Heart left ventricle (tissue), 16 donors: ENCODE measurements around the gene ULK4. TPM values are rescaled to one million over a fixed set of nuclear protein-coding genes. Genes with fewer than 3 reads are reported as not detected.

Source experiments
- ATAC-seq, 4 donors: fragments of 200-7000 bp; cut with Tn5 transposase; one replicate each; pipeline ENCODE4 v1.9.1; 2020 to 2022; ENCODE audit warnings: moderate library complexity in 4 of 4, mild to moderate bottlenecking in 3 of 4, moderate number of reproducible peaks in 1 of 4
- DNase-seq, 5 donors: peaks; one replicate each; pipeline ENCODE4 v3.0.0-alpha.2; 2020
- H3K27ac ChIP-seq, 12 donors: fragments of 200-600 bp; sonication (generic) in 4 of 12; one replicate each; pipeline versions ENCODE4 v1.5.0 to v1.8.0; 2016 to 2022; ENCODE audit warnings: mild to moderate bottlenecking in 2 of 12
- H3K27me3 ChIP-seq, 9 donors: fragments of 200-600 bp; sonication (generic) in 2 of 9; one replicate each; pipeline versions ENCODE4 v1.5.1 to v1.8.0; 2016 to 2022; ENCODE audit warnings: mild to moderate bottlenecking in 3 of 9
- H3K36me3 ChIP-seq, 9 donors: fragments of 200-600 bp; sonication (generic) in 2 of 9; one replicate each; pipeline versions ENCODE4 v1.5.0 to v1.8.0; 2018 to 2022; ENCODE audit warnings: mild to moderate bottlenecking in 2 of 9
- H3K4me1 ChIP-seq, 12 donors: fragments of 200-600 bp; sonication (generic) in 4 of 12; one replicate each; pipeline versions ENCODE4 v1.5.0 to v1.8.0; 2016 to 2022; ENCODE audit warnings: mild to moderate bottlenecking in 3 of 12
- H3K4me3 ChIP-seq, 12 donors: fragments of 200-600 bp; sonication (generic) in 4 of 12; one replicate each; pipeline versions ENCODE4 v1.5.0 to v1.8.0; 2017 to 2022; ENCODE audit warnings: mild to moderate bottlenecking in 9 of 12, moderate library complexity in 4 of 12
- H3K9me3 ChIP-seq, 12 donors: fragments of 200-600 bp; sonication (generic) in 4 of 12; one replicate each; pipeline versions ENCODE4 v1.5.0 to v1.8.0; 2016 to 2022; ENCODE audit warnings: mild to moderate bottlenecking in 1 of 12
- POLR2A ChIP-seq, 2 donors: fragments of 450-650 bp; IDR thresholded peaks; one replicate each; pipeline ENCODE4 v1.6.1; 2017; ENCODE audit warnings: antibody characterized with exemption in 2 of 2, mild to moderate bottlenecking in 2 of 2, moderate library complexity in 2 of 2
- WGBS, 4 donors: extraction: QIAGEN DNeasy Blood & Tissue Kit in 2 of 4; methylation state at CpG; one replicate each; pipeline versions ENCODE4 v1.1.5 to v1.1.7; 2013 to 2018; 5-methylcytosine and 5-hydroxymethylcytosine counted together
- intact Hi-C, 10 donors: fragments of 100-400 bp; cut with DNase I; formaldehyde crosslinking; loops; one replicate each; pipeline versions ENCODE4 v1.11.1 to v1.14.2; 2022
- polyA plus RNA-seq, 2 donors: library from polyadenylated mRNA; stranded (reverse); fragments of 200-250 nt; gene quantifications; one replicate each; pipeline ENCODE4 v1.2.3, GENCODE V29; 2013
- total RNA-seq, 9 donors: library from RNA; depleted of rRNA in 2 of 9; stranded (reverse); fragments of >200 nt in 2 of 9; fragmentation: NEBNext Ultra II Directional in 3 of 9; extraction: Animal tissue kit (Norgen Biotek cat#: 25700) in 3 of 9; gene quantifications; one replicate each; pipeline versions ENCODE4 v1.1.0 to v1.2.4, GENCODE V29; 2016 to 2023
- TF ChIP-seq, protein P1 (sequence below), 12 donors: fragments of 200-600 bp; sonication (generic) in 4 of 12; IDR thresholded peaks; one replicate each; pipeline versions ENCODE4 v1.5.0 to v1.8.0; 2018 to 2022; ENCODE audit warnings: antibody characterized with exemption in 12 of 12, mild to moderate bottlenecking in 5 of 12
- donor health status: ischemic (EF 13 %, LVEDD 7.1; RV severe dilation, severe dysfunction).
- donor health status: healthy with polysubstance abuse.
- donor health status: DM: no; HTN: yes; CAD: no.
- donor health status: DM: no; HTN: no; CAD: no.
- donor health status: ischemic (EF 25% LVEDD 6.9; RV normal size, moderate dysfunction).
- donor health status: ischemic (EF 25% LVEDD 5.7; RV mildly dilated, moderate dysfunction).
- donor health status: healthy.
- donor health status: DM: yes; HTN: yes; CAD: no.
- donor health status: ischemic (EF 35%, LVEDD 5.7; RV mildly dilated, moderate dysfunction).
- donor health status: nonischemic (EF 11% LVEDD 7.7; RV severe dilation, severe dysfunction).
- donor health status: DM: yes; HTN: yes; CAD: no.
- donor health status: PGD.
- donor health status: ischemic (EF 29% LVEDD 5.4; RV normal size, mild dysfunction).
- donor health status: nonischemic (EF 23%, LVEDD 6.1; RV moderate dilation, normal function).

The ULK4 gene
- total and polyA plus RNA-seq, 11 donors: 0.91 to 6.1 (median 2.1) TPM

DNA sequence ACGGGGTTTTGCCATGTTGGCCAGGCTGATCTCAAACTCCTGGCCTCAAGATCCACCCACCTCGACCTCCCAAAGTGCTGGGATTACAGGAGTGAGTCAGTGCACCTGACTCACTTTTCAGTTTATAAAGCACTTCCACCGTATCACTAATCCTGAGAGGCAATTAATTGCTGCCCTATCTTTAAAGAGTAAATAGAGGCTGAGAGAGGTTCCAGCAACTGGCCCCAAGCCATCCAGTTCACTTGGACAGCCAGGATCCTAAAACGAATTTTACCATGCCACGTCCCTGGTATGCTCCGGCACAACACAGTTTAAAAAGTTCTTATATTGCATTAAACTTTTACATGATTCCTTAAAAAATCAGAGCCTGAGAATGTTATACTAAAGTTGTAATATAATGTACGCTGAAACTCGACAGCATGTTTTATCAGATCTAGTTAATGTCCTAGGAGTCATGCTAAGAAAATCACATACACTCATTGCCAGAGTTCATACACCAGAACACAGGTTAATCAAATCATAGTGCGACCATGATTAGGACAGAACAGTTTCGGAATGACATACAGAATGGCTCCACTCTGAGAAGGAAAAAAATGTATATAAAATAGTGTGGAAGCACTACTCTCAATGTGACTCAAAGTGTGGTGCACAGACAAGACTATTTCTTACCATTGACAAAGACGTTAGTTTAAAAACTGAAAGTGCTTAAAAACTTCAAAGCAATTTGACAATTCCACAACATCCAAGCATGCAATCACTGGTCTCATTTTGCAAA, 125.4 kb downstream of the ULK4 start:
- no peak for ATAC-seq
- TF ChIP-seq, protein P1, sequence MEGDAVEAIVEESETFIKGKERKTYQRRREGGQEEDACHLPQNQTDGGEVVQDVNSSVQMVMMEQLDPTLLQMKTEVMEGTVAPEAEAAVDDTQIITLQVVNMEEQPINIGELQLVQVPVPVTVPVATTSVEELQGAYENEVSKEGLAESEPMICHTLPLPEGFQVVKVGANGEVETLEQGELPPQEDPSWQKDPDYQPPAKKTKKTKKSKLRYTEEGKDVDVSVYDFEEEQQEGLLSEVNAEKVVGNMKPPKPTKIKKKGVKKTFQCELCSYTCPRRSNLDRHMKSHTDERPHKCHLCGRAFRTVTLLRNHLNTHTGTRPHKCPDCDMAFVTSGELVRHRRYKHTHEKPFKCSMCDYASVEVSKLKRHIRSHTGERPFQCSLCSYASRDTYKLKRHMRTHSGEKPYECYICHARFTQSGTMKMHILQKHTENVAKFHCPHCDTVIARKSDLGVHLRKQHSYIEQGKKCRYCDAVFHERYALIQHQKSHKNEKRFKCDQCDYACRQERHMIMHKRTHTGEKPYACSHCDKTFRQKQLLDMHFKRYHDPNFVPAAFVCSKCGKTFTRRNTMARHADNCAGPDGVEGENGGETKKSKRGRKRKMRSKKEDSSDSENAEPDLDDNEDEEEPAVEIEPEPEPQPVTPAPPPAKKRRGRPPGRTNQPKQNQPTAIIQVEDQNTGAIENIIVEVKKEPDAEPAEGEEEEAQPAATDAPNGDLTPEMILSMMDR (IDR thresholded peaks at IDR 0.05): no peak
- no peak for TF ChIP-seq POLR2A (IDR thresholded peaks at IDR 0.05)

DNA sequence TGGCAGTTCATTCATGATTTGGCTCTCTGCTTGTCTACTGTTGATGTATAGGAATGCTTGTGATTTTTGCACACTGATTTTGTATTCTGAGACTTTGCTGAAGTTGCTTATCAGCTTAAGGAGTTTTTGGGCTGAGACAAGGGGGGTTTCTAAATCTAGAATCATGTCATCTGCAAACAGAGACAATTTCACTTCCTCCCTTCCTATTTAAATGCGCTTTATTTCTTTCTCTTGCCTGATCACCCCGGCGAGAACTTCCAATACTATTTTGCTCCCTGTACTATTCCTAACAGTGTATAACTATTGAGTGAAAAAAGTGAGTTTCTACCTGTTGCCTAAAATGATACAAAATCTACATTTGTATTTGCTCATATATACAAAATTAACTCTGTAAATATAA, 128.3 kb downstream of the ULK4 start:
- no peak overlapping the region for H3K4me3 ChIP-seq
- no peak overlapping the region for H3K27ac ChIP-seq
- peaks cover 0 to 4% (median 0%) of the 10 kb centered on the region in 12 donors for H3K4me1 ChIP-seq
- no peak for ATAC-seq
- H3K36me3 ChIP-seq: no peaks in the 10 kb centered on the region
- WGBS, 4 donors: 88 to 95% (median 94%) methylated on average over 3 of the region's 3 CpGs
- no peak for TF ChIP-seq POLR2A (IDR thresholded peaks at IDR 0.05)
- TF ChIP-seq, protein P1 (IDR thresholded peaks at IDR 0.05): no peak
- DNase-seq: no peak
- H3K9me3 ChIP-seq: peaks cover 0 to 17% (median 0%) of the 10 kb centered on the region in 12 donors
- intact Hi-C loops: no loop called here
- no peaks in the 10 kb centered on the region for H3K27me3 ChIP-seq

More for the DNA sequence above, 125.4 kb downstream of the ULK4 start:
- intact Hi-C loops: no loop called here
- Histone ChIP-seq H3K27ac (no peak overlapping the region), H3K9me3 (peaks cover 0 to 16% (median 0%) of the 10 kb centered on the region in 12 donors), H3K27me3 (no peaks in the 10 kb centered on the region), H3K4me1 (peaks cover 0 to 4% (median 0%) of the 10 kb centered on the region in 12 donors), H3K4me3 (no peak overlapping the region), H3K36me3 (no peaks in the 10 kb centered on the region)
- 63 to 75% (median 69%) methylated on average over 11 of the region's 11 CpGs for WGBS, 4 donors
- DNase-seq: no peak

DNA sequence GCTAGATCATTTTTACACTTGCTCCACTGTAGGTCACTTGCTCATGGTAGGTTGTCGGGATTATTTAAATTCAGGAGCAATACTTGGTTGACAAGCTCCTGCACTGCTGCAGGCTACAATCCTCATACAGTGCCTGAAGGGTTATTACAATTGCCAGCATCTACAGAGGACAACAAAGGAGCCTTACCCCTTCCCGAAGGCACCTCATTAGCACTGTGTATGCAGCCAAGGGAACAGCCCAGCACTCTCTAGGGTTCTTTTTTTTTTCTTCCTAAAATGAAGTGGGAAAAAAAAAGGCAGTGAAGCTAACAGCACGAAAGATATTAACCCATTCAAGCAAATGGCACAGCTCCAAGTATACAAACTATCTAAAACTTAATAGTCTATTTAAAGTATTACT, 142.7 kb downstream of the ULK4 start:
- H3K4me1 ChIP-seq: no peaks in the 10 kb centered on the region
- H3K27me3 ChIP-seq: no peaks in the 10 kb centered on the region
- TF ChIP-seq, protein P1 (IDR thresholded peaks at IDR 0.05): no peak
- TF ChIP-seq POLR2A (IDR thresholded peaks at IDR 0.05): no peak
- H3K27ac ChIP-seq: no peak overlapping the region
- WGBS, 4 donors: 60 to 67% (median 64%) methylated on average over 3 of the region's 3 CpGs
- no peak for ATAC-seq
- no peak for DNase-seq
- intact Hi-C loops: no loop called here
- H3K36me3 ChIP-seq: no peaks in the 10 kb centered on the region
- peaks cover 0 to 1% (median 0%) of the 10 kb centered on the region in 12 donors for H3K9me3 ChIP-seq
- H3K4me3 ChIP-seq: no peak overlapping the region

DNA sequence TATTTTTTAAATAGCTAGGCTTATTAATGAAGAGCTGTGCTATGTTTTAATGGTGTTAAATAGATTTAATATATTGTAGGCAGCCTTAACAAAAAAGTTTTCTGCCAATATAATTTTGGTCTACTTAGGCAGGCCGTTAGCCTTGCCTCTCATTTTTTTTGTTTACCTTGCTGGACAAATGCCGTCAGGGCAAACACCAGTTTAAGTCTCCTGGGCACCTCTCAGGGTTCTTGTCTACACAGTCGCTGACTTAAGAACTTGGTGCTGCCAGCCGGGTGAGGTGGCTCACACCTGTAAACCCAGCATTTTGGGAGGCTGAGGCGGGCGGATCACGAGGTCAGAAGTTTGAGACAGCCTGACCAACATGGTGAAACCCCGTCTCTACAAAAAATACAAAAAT, 153.3 kb downstream of the ULK4 start:
- no peaks in the 10 kb centered on the region for H3K9me3 ChIP-seq
- 94 to 98% (median 97%) methylated on average over 8 of the region's 8 CpGs for WGBS, 4 donors
- no peak for TF ChIP-seq POLR2A (IDR thresholded peaks at IDR 0.05)
- TF ChIP-seq, protein P1 (IDR thresholded peaks at IDR 0.05): no peak
- DNase-seq (no peak), ATAC-seq (no peak)
- H3K27me3 ChIP-seq: no peaks in the 10 kb centered on the region
- H3K36me3 ChIP-seq: no peaks in the 10 kb centered on the region
- H3K4me1 ChIP-seq: peaks cover 0 to 4% (median 0%) of the 10 kb centered on the region in 12 donors
- no peak overlapping the region for H3K4me3 ChIP-seq
- intact Hi-C loops: no loop called here
- no peak overlapping the region for H3K27ac ChIP-seq
